Fibroblast of skin of right quadriceps (primary cell): ENCODE data around the gene ZNF423.
"Not testable (repeated sequence)": the region's sequence is repeated elsewhere in the genome, so short reads cannot be mapped to it uniquely, and the experiment has no call there.

Experiments
- DNase-seq: peaks from one replicate; pipeline ENCODE4 v3.0.0-alpha.2; 2013

The ZNF423 gene

GRCh38 chr16:49855822-49856671, at the start of gene ZNF423:
ZNF423 (minus strand) TSS chr16:49856112; CDS start chr16:49855774, 338 bp downstream.
- no peak for DNase-seq

- DNase-seq: no peak
Observed at GRCh38 chr16:49904348-49905062, 48.6 kb upstream of the ZNF423 start.

GRCh38 chr16:49902908-49903307, 47.0 kb upstream of the ZNF423 start:
- no peak for DNase-seq

GRCh38 chr16:49901711-49902110, 45.8 kb upstream of the ZNF423 start:
- DNase-seq: no peak

- no peak for DNase-seq
Observed at GRCh38 chr16:49900875-49901274, 45.0 kb upstream of the ZNF423 start.

GRCh38 chr16:49899991-49900695, 44.2 kb upstream of the ZNF423 start:
- no peak for DNase-seq

- DNase-seq: no peak
Observed at GRCh38 chr16:49896447-49896964, 40.6 kb upstream of the ZNF423 start.

- DNase-seq: no peak
Observed at GRCh38 chr16:49890876-49891275, 35.0 kb upstream of the ZNF423 start.

GRCh38 chr16:49889725-49890397, 33.9 kb upstream of the ZNF423 start:
- peak; percentile 16 for DNase-seq

- DNase-seq: no peak
Observed at GRCh38 chr16:49886554-49887094, 30.7 kb upstream of the ZNF423 start.

- DNase-seq: no peak
Observed at GRCh38 chr16:49884033-49885015, 28.4 kb upstream of the ZNF423 start.

- no peak for DNase-seq
Observed at GRCh38 chr16:49883076-49884014, 27.4 kb upstream of the ZNF423 start.

- DNase-seq: no peak
Observed at GRCh38 chr16:49881890-49882289, 26.0 kb upstream of the ZNF423 start.

- DNase-seq: not testable (repeated sequence)
Observed at GRCh38 chr16:49878540-49878939, 22.6 kb upstream of the ZNF423 start.

GRCh38 chr16:49876716-49877129, 20.8 kb upstream of the ZNF423 start:
- no peak for DNase-seq

- DNase-seq: no peak
Observed at GRCh38 chr16:49875806-49876715, 20.1 kb upstream of the ZNF423 start.

- no peak for DNase-seq
Observed at GRCh38 chr16:49874613-49875237, 18.8 kb upstream of the ZNF423 start.

GRCh38 chr16:49871824-49872223, 15.9 kb upstream of the ZNF423 start:
- DNase-seq: not testable (repeated sequence)
